ENCODE measurements around the gene IFT88.

The IFT88 gene

DNA sequence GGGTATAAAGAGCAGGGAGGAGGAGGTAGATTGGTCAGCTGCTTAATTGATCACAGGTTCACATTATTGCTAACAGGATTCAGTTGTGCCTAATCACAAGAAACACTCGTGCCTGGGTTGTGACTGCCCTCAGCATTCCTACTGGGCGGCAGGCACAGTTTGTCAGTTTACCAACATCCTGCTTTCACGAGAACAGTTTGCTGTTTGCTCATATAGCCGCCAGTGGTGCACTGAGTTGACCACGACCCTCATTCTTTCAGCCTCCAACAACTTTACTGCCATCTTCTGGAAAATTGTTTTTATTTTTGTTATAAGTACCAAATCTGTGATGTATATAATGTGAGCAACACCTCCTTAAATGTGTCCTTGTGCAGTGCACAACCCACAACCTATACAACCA lies 16.2 kb upstream of the IFT88 start:
- no peak for ATAC-seq
- no peaks in the 10 kb centered on the region for H3K36me3 Mint-ChIP-seq
- H3K4me3 Mint-ChIP-seq: no peak overlapping the region
- H3K4me1 Mint-ChIP-seq: peaks cover 19% of the 10 kb centered on the region
- no peaks in the 10 kb centered on the region for H3K27me3 Mint-ChIP-seq
- H3K9me3 Mint-ChIP-seq: no peaks in the 10 kb centered on the region
- no peak overlapping the region for H3K27ac Mint-ChIP-seq

DNA sequence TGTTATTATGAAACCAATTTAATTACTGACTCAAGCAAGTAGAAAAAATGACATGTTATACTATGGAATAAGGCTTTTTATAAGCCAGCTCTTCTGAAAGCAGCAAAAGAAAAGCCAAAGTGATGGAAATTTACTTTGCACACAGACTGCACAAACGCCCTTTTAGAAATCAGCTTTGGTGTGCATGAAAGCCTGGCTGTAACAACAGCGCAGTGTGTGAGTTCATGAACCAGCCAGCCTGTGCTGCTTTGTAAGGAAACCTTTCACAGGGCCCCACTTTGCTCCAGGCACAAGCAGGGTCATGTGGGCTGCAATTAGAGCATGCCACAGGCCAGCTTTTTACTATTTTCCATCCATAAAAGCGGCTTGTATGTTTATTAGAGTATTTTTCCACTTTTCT lies 13.6 kb upstream of the IFT88 start:
- no peak for ATAC-seq
- H3K4me1 Mint-ChIP-seq: no peaks in the 10 kb centered on the region
- H3K36me3 Mint-ChIP-seq: no peaks in the 10 kb centered on the region

DNA sequence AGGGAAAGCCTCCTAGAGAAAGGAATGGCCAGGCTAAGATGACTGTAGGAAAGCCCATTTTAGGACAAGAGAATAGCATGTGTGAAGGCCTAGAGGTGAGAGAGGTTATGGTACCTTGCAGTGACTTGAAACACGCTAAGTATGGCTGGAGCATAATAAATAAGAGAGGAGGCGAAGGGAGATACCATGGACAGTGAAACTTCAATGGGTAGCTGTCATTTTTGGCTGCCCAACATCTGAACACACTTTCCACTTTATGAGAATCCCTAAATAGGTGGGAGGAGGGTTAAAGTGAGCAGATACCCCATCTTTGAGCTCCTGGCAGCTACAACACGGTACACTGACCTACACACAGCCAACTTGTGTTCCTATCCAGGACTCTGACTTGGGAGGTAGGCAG lies 8.0 kb upstream of the IFT88 start:
- no peak for ATAC-seq
- Mint-ChIP-seq H3K27ac (no peak overlapping the region), H3K9me3 (no peaks in the 10 kb centered on the region), H3K4me1 (no peaks in the 10 kb centered on the region), H3K4me3 (no peak overlapping the region), H3K27me3 (no peaks in the 10 kb centered on the region), H3K36me3 (no peaks in the 10 kb centered on the region)

More for the DNA sequence above, 13.6 kb upstream of the IFT88 start:
- no peak overlapping the region for H3K27ac Mint-ChIP-seq
- H3K9me3 Mint-ChIP-seq: no peaks in the 10 kb centered on the region
- H3K27me3 Mint-ChIP-seq: no peaks in the 10 kb centered on the region
- no peak overlapping the region for H3K4me3 Mint-ChIP-seq

DNA sequence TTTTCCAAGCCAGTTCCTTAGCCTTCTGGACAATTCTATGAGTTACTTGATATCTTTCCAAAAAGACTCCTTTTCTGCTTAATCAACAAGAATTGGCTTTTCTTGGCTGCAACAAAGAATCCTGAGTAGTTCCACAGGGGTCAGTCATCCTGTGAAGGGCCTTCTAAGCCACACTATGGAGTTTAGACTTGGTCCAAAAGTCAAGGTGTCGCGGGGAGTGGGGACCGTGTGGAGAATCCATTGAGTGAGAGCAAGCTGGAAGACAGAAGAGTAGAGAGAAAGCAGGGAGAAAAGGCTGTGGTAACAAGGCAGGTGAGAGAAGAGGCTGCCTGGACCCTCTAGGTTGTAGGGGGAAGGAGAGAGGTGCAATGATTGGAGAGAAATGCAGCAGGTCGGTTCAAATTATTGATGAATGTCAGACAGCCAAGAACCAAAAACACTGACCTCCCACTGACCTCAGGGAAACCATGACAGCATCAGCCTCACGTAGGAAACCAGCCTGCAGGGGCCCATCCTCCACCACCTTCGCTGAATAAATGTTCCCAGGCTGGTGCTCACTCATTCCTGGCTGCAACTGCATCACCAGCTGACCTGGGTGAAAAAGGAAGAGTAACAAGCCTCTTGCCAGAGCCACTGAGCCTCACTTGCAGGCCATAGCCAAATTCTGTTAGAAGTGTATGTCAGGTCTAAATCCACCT lies 7.1 kb upstream of the IFT88 start:
- Mint-ChIP-seq H3K27ac (no peak overlapping the region), H3K27me3 (no peaks in the 10 kb centered on the region), H3K9me3 (peaks cover 2% of the 10 kb centered on the region), H3K4me3 (no peak overlapping the region), H3K4me1 (no peaks in the 10 kb centered on the region), H3K36me3 (no peaks in the 10 kb centered on the region)
- ATAC-seq: peak; percentile 27

DNA sequence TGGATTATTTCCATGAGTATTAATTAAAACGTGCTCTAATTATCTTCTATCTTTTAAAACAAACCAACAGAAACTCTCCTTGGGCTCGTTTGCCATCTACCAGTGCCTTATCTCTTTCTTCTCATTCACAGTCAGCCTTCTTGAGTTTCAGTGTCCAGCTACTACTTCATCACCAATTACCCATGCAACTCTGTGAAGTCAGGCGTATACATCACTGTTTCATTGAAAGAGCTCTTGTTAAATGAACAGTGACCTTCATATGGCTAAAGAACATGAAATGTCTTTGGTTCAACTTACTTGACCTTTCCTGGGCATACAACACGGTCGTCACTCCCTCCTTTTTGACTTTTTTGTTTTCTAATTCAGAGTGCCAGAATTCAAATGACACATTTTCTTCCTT lies 5.2 kb upstream of the IFT88 start:
- no peaks in the 10 kb centered on the region for H3K4me1 Mint-ChIP-seq
- H3K4me3 Mint-ChIP-seq: no peak overlapping the region
- no peak overlapping the region for H3K27ac Mint-ChIP-seq
- H3K27me3 Mint-ChIP-seq: no peaks in the 10 kb centered on the region
- H3K36me3 Mint-ChIP-seq: peaks cover 5% of the 10 kb centered on the region
- H3K9me3 Mint-ChIP-seq: peaks cover 6% of the 10 kb centered on the region
- ATAC-seq: no peak

DNA sequence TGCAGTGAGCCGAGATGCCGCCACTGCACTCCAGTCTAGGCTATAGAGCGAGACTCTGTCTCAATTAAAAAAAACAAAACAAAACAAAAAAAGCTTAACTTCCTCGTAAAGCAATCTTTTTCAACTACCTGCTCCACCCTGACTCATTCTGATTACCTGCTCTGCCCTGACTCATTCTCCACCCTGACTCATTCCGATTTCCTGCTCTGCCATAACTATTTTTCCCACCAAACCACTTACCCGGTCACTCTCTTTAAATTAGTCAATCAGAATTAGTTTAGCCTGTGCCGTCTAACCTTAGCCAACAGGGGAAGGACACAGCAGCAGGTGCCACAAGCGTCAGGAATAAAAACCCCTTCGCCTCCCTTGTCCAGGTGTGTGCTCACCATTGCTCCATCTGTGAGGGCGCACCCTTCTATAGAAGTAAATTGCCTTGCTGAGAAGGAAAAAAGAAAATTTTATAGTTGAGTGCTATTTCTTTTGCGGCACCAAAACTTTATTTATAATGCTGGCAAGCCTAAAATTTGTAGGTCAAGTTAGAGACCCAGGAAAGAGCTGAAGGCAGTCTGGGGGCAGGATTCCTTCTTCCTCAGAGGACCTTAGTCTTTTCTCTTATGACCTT lies 1.7 kb upstream of the IFT88 start:
- H3K9me3 Mint-ChIP-seq: peaks cover 6% of the 10 kb centered on the region
- peaks cover 9% of the 10 kb centered on the region for H3K4me1 Mint-ChIP-seq
- ATAC-seq: no peak
- peaks cover 5% of the 10 kb centered on the region for H3K36me3 Mint-ChIP-seq
- no peaks in the 10 kb centered on the region for H3K27me3 Mint-ChIP-seq
- no peak overlapping the region for H3K4me3 Mint-ChIP-seq
- H3K27ac Mint-ChIP-seq: no peak overlapping the region

DNA sequence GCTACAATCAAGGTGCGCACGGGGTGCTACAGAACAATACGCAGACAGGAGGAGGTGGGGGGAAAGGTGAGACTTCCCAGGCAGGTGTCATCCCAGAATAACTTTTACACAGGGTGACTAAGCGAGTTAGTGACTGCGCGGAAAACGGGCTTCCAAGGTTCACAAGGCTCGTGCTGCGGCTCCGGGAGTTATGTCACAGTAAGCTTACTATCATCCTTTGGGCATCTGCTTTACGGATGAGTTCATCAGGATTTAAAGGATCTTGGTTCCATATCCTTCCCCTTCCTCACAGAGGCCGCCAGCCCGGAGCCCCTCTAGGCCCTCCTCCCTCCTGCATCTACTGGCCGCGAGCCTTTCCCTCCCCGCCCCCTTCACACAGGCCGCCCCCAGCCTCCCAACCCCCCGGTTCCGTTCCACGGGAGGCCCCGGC lies 474 bp upstream of the IFT88 start:
- Mint-ChIP-seq H3K36me3 (peaks cover 5% of the 10 kb centered on the region), H3K4me1 (peaks cover 9% of the 10 kb centered on the region), H3K27ac (peak overlapping the region; percentile 96), H3K9me3 (peaks cover 6% of the 10 kb centered on the region), H3K27me3 (no peaks in the 10 kb centered on the region), H3K4me3 (peak overlapping the region; percentile 97)
- no peak for ATAC-seq

DNA sequence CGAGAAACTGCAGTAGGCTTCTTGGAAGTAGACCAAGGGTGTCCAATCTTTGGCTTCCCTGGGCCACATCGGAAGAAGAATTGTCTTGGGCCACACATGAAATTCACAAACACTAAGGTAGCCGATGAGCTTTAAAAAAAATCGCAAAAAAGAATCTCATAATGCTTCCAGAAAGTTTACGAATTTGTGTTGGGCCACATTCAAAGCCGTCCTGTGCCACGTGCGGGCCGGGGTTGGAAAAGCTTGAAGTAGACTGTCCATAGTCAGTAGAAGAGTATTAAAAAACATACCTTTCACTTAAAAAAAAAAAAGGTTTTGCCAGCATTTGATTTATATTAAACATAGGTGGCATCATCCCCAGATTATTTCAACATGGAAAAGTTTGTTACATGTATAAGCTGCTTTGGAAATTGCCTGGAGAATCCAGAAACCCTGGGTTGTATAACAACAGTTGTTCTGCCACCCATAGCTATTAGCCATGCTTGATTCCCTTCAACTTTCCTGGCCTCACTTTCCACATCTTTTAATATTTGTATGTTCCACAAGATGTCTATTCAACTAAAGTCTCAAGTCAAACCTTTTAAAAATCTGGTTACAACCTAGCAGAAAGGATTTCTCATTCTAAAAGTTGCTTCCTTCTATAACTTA lies 1.0 kb downstream of the IFT88 start:
- peaks cover 9% of the 10 kb centered on the region for H3K4me1 Mint-ChIP-seq
- H3K4me3 Mint-ChIP-seq: peak overlapping the region; percentile 97
- H3K27me3 Mint-ChIP-seq: no peaks in the 10 kb centered on the region
- peak overlapping the region; percentile 96 for H3K27ac Mint-ChIP-seq
- peaks cover 5% of the 10 kb centered on the region for H3K36me3 Mint-ChIP-seq
- ATAC-seq: no peak
- H3K9me3 Mint-ChIP-seq: peaks cover 8% of the 10 kb centered on the region

DNA sequence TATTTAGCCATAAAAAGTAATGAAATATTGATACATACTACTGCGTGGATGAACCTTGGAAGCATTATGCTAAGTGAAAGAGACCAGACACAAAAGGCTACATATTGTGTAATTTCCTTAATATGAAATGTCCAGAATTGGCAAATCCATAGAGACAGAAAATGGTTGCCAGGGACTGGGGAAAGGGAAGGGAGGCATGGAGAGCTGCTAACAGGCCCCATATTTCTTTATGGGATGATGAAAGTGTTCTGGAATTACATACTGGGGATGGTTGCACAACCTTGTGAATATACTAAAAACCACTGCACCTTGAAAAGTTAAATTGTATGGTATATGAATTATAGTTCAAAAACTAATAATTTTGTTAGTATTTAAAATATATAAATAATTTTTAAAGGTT lies 3.6 kb downstream of the IFT88 start:
- Mint-ChIP-seq H3K9me3 (peaks cover 2% of the 10 kb centered on the region), H3K4me3 (no peak overlapping the region), H3K4me1 (peaks cover 9% of the 10 kb centered on the region), H3K27ac (no peak overlapping the region), H3K27me3 (no peaks in the 10 kb centered on the region), H3K36me3 (peaks cover 8% of the 10 kb centered on the region)
- no peak for ATAC-seq

DNA sequence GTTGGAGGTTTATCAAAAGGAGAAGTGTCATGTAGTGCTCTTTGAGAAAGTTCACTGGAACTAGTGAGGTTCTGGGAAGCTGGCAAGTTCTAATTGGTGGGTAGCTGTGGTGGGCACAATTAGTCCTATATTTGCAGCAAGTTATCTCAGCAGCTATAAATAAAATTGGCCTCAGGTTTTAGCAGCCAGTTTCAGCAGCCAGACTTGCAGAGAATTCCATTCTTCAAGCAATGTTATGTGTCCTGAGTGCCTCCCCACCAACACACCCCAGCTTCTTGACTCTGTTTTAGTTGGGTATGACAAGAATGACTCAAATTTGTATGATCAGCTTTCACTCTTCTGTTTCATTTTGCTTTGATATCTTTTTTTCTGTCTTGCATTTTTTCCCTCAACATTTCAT lies 4.7 kb downstream of the IFT88 start:
- Mint-ChIP-seq H3K36me3 (peaks cover 19% of the 10 kb centered on the region), H3K9me3 (peaks cover 2% of the 10 kb centered on the region), H3K4me3 (no peak overlapping the region), H3K27me3 (no peaks in the 10 kb centered on the region), H3K4me1 (peaks cover 9% of the 10 kb centered on the region), H3K27ac (no peak overlapping the region)
- ATAC-seq: no peak

DNA sequence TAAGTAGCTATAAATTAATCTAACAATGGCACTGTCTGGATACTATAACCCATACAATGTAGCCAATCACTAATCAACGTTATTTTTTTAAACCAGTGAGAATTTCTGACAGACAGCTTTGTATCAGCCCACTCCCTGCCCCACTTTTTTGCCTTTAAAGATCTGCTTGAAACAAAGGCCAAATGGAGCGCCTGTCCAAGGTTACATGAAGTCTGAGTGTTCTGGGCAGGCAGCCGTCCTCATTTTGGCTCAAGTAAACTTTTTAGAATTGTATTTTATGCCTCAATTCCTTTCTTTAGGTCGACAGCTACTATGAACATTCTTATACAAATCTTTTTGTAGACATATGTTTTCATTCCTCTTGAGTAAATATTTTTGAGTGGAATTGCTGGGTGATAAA lies 6.2 kb downstream of the IFT88 start:
- Mint-ChIP-seq H3K27me3 (no peaks in the 10 kb centered on the region), H3K27ac (no peak overlapping the region), H3K4me3 (no peak overlapping the region), H3K4me1 (no peaks in the 10 kb centered on the region), H3K9me3 (peaks cover 2% of the 10 kb centered on the region), H3K36me3 (peaks cover 33% of the 10 kb centered on the region)
- no peak for ATAC-seq

DNA sequence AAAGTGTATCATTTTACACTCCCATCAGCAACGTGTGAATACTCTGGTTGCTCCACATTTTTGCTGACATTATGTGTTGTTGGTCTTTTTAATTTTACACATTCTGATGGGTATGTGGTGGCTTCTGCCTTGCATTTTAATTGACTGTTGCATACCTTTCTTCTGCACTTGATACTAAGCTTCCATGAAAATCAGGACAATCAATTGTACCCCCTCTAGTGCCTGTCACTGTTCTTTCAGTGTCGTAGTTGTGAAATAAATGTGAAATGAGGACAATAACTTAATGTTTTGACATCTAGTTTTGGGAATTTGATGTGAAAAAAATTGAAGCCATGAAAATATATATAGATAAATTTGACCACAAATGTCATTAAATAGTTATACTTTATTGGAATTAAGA lies 6.7 kb downstream of the IFT88 start:
- H3K27ac Mint-ChIP-seq: no peak overlapping the region
- peaks cover 2% of the 10 kb centered on the region for H3K9me3 Mint-ChIP-seq
- no peaks in the 10 kb centered on the region for H3K27me3 Mint-ChIP-seq
- peaks cover 38% of the 10 kb centered on the region for H3K36me3 Mint-ChIP-seq
- H3K4me3 Mint-ChIP-seq: no peak overlapping the region
- ATAC-seq: no peak
- no peaks in the 10 kb centered on the region for H3K4me1 Mint-ChIP-seq

DNA sequence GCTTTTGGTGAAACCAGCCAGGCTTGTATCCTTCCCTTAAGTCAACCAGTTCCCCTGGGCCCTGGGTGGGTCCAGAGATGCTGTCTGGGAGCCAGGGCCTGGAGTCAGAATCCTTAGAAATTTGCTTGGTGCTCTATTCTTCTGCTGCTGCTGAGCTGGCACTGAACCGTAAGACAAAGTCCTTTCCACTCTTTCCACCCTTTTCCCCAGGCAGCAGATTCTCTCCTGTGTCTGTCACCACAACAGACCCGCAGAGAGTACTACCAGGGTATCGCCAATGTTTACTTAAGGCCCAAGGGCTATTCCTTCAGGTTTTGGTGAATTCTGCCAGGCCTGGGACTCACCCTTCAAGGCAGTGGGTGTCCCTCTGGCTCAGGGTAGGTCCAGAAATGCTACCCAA lies 12.2 kb downstream of the IFT88 start:
- no peaks in the 10 kb centered on the region for H3K4me1 Mint-ChIP-seq
- H3K27me3 Mint-ChIP-seq: no peaks in the 10 kb centered on the region
- ATAC-seq: no peak
- peaks cover 2% of the 10 kb centered on the region for H3K9me3 Mint-ChIP-seq
- H3K36me3 Mint-ChIP-seq: peaks cover 75% of the 10 kb centered on the region
- no peak overlapping the region for H3K4me3 Mint-ChIP-seq
- H3K27ac Mint-ChIP-seq: no peak overlapping the region

DNA sequence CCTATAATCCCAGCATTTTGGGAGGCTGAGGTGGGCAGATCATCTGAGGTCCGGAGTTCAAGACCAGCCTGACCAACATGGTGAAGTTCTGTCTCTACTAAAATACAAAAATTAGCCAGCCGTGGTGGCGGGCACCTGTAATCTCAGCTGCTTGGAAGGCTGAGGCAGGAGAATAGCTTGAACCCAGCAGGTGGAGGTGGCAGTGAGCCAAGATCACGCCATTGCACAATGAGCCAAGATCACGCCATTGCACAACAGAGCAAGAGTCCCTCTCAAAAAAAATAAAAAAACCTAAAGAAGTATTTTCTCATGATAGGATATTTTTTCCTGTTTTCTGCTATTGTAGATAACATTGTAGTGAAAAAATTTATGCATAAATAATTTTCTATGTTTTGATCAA lies 13.3 kb downstream of the IFT88 start:
- Mint-ChIP-seq H3K27ac (no peak overlapping the region), H3K27me3 (no peaks in the 10 kb centered on the region), H3K4me3 (no peak overlapping the region), H3K36me3 (peaks cover 76% of the 10 kb centered on the region), H3K9me3 (peaks cover 5% of the 10 kb centered on the region), H3K4me1 (no peaks in the 10 kb centered on the region)
- no peak for ATAC-seq

DNA sequence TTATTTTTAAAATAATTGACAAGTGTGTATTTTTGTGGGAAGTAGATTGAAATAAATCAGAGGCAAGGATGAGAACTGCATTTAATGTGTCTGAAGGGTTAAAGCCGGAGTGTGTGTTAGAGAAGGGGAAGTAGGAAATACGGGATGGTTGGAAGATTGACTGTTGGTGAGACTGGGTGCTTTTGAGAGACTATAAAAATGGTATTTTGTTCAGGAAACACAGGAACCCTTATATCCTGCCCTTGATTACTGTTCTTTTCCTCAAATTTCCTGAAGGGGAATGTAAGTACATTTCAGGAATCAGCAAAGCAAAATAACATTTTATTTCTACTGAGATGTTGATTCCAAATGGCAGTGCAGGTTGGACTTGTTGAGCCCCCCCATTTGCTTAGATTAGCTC lies 15.1 kb downstream of the IFT88 start:
- H3K4me3 Mint-ChIP-seq: no peak overlapping the region
- peaks cover 69% of the 10 kb centered on the region for H3K36me3 Mint-ChIP-seq
- H3K27ac Mint-ChIP-seq: no peak overlapping the region
- peaks cover 5% of the 10 kb centered on the region for H3K9me3 Mint-ChIP-seq
- no peaks in the 10 kb centered on the region for H3K4me1 Mint-ChIP-seq
- no peak for ATAC-seq
- no peaks in the 10 kb centered on the region for H3K27me3 Mint-ChIP-seq

DNA sequence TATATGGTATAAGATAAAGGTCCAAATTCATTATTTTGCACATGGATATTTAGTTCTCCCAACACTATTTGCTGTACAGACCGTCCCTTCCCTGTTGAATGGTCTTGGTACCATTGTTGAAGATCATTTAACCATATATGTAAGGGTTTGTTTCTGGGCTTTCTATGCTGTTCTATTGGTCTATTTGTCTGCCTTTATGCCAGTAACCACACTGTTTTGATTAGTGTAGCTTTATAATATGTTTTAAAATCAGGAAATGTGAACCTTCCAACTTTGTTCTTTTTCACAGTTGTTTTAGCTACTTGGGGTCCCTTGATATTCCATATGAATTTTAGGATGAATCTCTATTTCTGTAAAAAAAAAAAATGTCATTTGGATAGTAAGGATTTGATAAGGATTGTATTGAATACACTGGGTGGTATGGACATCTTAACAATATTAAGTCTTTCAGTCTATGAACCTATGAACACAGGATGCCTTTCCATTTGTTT lies 16.9 kb downstream of the IFT88 start:
- peaks cover 6% of the 10 kb centered on the region for H3K4me1 Mint-ChIP-seq
- no peaks in the 10 kb centered on the region for H3K27me3 Mint-ChIP-seq
- peaks cover 63% of the 10 kb centered on the region for H3K36me3 Mint-ChIP-seq
- no peak overlapping the region for H3K4me3 Mint-ChIP-seq
- no peak overlapping the region for H3K27ac Mint-ChIP-seq
- H3K9me3 Mint-ChIP-seq: peaks cover 5% of the 10 kb centered on the region
- ATAC-seq: no peak
